Fibroblast of skin of back (primary cell): ENCODE data around the gene SCRN1.

Source experiments
- DNase-seq: peaks from one replicate; pipeline ENCODE4 v3.0.0-alpha.2; 2013

Gene SCRN1

GRCh38 chr7:30005464-30005863, 15.9 kb upstream of the SCRN1 start:
- no peak for DNase-seq

GRCh38 chr7:30003098-30003497, 13.5 kb upstream of the SCRN1 start:
- DNase-seq: no peak

GRCh38 chr7:30001998-30002397, 12.4 kb upstream of the SCRN1 start:
- DNase-seq: no peak

GRCh38 chr7:29998489-29998888, 8.9 kb upstream of the SCRN1 start:
- DNase-seq: no peak

- DNase-seq: no peak
Measured at GRCh38 chr7:29996321-29996720, 6.7 kb upstream of the SCRN1 start.

GRCh38 chr7:29995652-29996051, 6.1 kb upstream of the SCRN1 start:
- DNase-seq: peak; percentile 23

- no peak for DNase-seq
Measured at GRCh38 chr7:29993140-29993539, 3.5 kb upstream of the SCRN1 start.

GRCh38 chr7:29991937-29992336, 2.3 kb upstream of the SCRN1 start:
- no peak for DNase-seq

GRCh38 chr7:29990931-29991330, 1.3 kb upstream of the SCRN1 start:
- DNase-seq: no peak

GRCh38 chr7:29988424-29989256, 961 bp downstream of the SCRN1 start:
- DNase-seq: peak; percentile 66

GRCh38 chr7:29987811-29988317, 1.7 kb downstream of the SCRN1 start:
- DNase-seq: peak; percentile 87

GRCh38 chr7:29987083-29987482, 2.5 kb downstream of the SCRN1 start:
- DNase-seq: peak; percentile 57

- no peak for DNase-seq
Measured at GRCh38 chr7:29980151-29980550, 9.4 kb downstream of the SCRN1 start.

- DNase-seq: no peak
Measured at GRCh38 chr7:29977886-29978651, 11.5 kb downstream of the SCRN1 start.

GRCh38 chr7:29976673-29977415, 12.8 kb downstream of the SCRN1 start:
- no peak for DNase-seq

GRCh38 chr7:29976266-29976665, 13.3 kb downstream of the SCRN1 start:
- DNase-seq: no peak

- no peak for DNase-seq
Measured at GRCh38 chr7:29975561-29975960, 14.0 kb downstream of the SCRN1 start.

GRCh38 chr7:29974286-29974685, 15.3 kb downstream of the SCRN1 start:
- no peak for DNase-seq

- DNase-seq: no peak
Measured at GRCh38 chr7:29972315-29972669, 17.3 kb downstream of the SCRN1 start.

- DNase-seq: no peak
Measured at GRCh38 chr7:29971566-29972314, 17.9 kb downstream of the SCRN1 start.

GRCh38 chr7:29970158-29970557, 19.4 kb downstream of the SCRN1 start:
- no peak for DNase-seq

GRCh38 chr7:29969738-29970137, 19.9 kb downstream of the SCRN1 start:
- DNase-seq: no peak
